Measurements from ENCODE around the gene DYNC1H1.
"Not testable (repeated sequence)": the region's sequence is repeated elsewhere in the genome, so short reads cannot be mapped to it uniquely, and the experiment has no call there.

DYNC1H1 gene

DNA sequence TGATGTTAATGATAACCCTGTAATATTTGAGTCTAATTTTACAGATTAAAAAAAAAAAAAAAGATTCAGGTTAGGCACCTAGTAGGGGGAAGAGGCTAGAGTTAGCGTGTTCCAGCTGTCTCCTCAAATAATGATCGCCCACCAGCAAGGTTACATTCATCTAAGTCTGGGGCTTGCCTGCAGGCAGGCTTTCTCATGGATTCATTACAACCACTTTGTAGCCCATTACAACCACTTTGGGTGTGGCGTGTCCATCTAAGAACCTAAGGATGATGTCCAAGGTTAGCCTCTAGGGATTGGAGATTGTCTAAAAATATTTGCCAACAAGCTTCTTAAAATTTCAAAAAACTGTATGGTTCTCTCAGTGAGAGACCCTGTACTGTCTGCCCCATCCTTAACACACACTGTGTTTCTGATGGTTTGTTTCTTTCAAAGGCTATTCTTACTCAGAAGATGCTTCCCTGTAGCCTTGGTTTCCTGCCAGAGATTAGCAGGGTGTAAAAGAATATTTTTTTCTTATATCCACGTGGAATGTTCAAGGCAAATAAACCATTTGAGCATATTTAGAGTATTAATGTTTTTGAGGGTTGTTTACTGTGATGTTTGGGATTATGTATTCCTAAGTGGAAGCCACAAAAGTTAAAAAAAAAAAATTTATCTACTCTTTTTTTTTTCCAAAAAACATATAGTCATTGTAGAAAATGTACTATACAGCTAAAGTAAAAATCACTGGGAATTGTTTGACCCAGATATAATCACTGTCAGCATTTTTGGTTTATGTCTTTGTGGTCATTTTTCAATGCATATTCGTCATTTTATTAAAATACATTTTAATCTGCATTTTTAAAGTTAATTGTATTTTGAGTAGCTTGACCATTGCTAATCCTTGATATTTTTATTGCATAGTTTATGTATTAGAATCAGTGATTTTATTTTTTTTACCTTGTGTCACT, 1.7 kb downstream of the DYNC1H1 start:
- no peak for DNase-seq

- DNase-seq, result no peak
These were observed 2.4 kb downstream of the DYNC1H1 start for GRCh38 chr14:101966742-101967141.

DNA sequence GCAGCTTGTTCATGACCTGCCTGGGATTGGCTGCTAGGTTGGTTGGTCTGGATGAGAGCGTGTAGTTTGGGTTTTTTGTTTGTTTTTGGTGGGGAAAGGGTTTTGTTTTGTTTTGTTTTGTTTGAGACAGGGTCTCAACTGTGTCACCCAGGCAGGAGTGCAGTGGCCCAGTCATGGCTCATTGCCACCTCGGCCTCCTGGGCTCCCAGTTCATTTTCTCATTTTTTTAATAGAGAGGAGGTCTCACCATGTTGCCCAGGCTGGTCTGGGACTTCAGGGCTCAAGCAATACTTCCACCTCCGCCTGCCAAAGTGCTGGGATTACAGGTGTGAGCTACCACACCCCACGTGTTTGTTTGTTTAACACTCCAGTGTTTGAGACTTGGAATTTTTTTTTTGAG, 3.8 kb downstream of the DYNC1H1 start:
- no peak for DNase-seq

- DNase-seq, result no peak
These were observed 5.1 kb downstream of the DYNC1H1 start for GRCh38 chr14:101969481-101969880.

GRCh38 chr14:101970830-101971400, 6.5 kb downstream of the DYNC1H1 start:
- no peak for DNase-seq

GRCh38 chr14:101971458-101971857, 7.1 kb downstream of the DYNC1H1 start:
- not testable (repeated sequence) for DNase-seq

GRCh38 chr14:101972126-101972866, 7.9 kb downstream of the DYNC1H1 start:
- DNase-seq, result no peak

- no peak for DNase-seq
These were observed 9.0 kb downstream of the DYNC1H1 start for GRCh38 chr14:101973356-101973755.

DNA sequence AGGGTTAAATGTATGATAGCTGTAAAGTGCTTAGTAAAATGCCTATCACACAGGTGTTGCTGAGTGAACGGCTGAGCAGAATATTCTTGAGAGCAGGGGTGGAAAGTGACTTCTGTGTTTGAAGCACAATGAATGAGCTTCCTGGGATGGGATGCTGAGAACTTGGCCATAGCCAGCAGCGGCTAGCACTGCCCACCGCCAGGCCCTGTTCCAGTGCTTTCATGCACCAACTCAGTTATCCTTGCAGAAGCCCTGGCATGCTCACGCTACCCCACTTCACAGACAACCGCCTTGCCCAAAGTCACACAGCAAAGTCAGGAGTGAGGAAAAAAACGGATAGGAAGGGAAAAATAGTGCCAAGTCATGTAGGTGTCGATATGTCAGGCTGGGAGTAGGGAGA, 10.9 kb downstream of the DYNC1H1 start:
- no peak for DNase-seq

DNA sequence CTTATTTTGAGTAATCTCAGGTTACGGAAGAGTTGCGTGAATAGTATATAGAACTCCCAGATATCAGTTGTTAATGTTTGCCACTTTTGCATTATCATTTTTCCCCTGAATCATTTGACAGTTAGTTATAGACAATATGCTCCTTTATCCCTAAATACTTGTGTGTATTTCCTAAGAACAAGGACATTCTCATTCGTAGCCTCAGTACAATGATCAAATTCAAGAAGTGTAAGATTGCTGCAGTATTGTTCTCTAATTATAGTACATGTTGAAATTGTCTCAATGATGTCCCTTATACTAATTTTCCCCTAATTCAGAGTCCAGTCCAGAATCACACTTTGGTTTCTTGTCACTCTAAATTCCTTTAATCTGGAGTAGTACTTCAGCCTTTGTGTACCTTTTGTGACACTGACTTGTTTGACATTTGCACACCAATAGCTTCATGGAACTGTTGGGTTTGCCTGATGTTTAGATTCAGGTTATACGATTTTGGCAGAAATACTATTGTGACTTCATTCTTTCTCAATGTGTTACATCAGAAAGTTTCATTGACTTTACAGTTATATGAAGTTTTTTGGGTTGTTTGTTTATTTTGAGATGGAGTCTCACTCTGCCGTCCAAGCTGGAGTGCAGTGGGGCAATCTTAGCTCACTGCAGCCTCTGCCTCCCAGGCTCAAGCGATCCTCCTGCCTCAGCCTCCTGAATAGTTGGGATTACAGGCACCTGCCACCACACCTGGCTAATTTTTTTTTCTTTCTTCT, 13.1 kb downstream of the DYNC1H1 start:
- no peak for DNase-seq

DNA sequence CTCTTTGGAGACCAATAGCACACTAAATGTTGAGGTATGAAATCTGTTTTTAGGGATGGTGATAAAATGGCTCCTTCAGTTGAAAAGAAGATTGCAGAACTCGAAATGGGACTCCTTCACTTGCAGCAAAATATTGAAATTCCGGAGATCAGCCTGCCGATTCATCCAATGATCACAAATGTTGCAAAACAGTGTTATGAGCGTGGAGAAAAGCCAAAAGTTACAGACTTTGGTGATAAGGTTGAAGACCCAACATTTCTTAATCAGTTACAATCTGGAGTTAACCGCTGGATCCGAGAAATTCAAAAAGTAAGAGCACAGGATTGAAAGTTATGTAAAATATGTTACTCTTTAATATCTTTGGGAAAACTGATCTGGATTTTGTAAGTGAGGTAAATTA, 15.3 kb downstream of the DYNC1H1 start:
- DNase-seq, result no peak

- no peak for DNase-seq
These were observed 15.9 kb downstream of the DYNC1H1 start for GRCh38 chr14:101980251-101980650.

GRCh38 chr14:101980700-101981099, 16.3 kb downstream of the DYNC1H1 start:
- no peak for DNase-seq

DNA sequence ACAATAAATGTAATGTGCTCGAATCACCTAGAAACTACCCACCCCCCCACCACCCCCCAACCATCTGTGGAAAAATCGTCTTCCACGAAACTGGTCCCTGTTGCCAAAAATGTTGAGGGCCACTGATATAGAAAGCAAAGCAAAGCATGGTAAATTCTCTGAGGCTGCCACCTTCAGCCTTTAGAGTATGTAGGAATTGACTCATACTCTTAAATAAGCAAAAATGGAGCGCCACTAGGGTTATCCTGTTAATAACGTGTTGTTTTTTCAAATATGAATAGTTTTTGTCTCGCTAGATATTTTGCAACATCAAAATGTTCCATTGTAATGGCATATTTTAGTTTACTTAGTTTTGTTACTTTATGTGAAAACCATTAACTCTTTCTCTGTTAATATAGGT, 18.2 kb downstream of the DYNC1H1 start:
- DNase-seq, result no peak

DNA sequence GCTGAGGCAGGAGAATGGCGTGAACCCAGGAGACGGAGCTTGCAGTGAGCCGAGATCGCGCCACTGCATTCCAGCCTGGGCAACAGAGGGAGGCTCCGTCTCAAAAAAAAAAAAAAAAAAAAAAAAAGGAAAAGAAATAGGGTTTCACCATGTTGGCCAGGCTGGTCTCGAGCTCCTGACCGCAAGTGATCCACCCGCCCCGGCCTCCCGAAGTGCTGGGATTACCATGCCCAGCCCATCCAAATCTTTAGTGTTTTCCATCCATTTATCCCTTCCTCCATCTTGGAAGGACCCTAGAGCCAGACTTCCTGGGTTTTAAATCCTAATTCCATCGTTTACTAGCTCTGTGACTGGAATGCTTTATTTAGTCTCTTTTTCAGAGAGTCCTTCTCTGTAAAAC, 20.5 kb downstream of the DYNC1H1 start:
- DNase-seq, result not testable (repeated sequence)

DNA sequence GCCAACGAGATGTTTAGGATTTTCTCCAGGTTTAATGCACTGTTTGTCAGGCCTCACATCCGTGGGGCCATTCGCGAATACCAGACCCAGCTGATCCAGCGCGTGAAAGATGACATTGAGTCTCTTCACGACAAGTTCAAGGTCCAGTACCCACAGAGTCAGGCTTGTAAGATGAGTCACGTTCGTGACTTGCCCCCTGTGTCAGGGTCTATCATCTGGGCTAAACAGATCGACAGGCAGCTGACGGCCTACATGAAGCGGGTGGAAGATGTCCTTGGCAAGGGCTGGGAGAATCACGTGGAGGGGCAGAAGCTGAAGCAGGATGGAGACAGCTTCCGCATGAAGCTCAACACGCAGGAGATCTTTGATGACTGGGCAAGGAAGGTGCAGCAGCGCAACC, 21.6 kb downstream of the DYNC1H1 start:
- DNase-seq, result no peak

DNA sequence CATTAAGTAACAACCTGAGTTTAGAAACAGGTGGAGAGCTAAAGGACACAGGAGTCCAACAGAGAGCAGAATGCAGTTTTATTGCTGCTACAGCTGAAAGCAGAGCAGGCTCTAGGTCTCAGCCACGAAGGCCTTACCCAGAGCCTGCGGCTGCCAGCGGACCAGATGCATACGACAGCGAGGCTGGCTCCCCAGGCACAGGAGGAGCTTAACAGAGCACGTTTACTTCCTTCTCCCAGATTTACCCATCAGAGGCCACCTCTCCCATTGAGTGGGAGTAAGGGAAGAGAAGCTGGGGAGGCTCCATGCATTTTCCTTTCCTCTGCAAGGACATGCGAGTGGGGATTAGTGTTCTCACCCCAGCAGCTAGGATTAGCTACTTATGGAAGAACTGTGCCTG, 22.6 kb downstream of the DYNC1H1 start:
- DNase-seq, result no peak

DNA sequence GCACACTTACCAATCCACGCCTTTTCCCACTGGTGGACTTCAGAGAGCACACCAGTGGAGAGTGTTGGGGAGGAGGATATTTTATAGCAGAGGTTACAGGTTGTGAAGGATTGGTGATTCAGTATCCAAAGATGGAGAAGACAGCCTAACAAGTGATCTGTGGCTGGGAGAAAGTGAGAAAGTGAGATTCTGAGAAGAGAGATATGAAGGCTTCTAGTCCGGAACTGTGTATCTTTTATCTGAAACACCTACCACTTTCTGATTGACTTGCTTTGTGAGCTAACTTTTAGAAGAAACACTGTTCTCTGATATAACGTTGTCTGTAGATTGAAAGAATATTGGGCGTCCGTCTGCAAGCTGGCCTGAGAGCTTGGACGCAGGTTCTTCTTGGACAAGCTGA, 24.0 kb downstream of the DYNC1H1 start:
- DNase-seq, result no peak

DNA sequence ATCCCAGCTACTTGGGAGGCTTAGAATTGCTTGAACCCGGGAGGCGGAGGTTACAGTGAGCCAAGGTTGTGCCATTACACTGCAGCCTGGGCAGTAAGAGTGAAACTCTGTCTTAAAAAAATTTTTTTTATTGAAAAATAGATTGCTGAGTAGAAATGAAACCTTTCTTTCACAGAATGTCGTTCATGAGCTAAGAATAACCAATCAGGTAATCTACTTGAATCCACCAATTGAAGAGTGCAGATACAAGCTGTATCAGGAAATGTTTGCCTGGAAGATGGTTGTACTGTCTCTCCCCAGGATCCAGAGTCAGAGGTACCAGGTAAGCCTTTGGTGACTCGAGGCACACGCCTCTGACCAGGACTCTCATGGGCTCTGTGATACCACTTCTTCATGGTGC, 27.0 kb downstream of the DYNC1H1 start:
- DNase-seq, result no peak

DNA sequence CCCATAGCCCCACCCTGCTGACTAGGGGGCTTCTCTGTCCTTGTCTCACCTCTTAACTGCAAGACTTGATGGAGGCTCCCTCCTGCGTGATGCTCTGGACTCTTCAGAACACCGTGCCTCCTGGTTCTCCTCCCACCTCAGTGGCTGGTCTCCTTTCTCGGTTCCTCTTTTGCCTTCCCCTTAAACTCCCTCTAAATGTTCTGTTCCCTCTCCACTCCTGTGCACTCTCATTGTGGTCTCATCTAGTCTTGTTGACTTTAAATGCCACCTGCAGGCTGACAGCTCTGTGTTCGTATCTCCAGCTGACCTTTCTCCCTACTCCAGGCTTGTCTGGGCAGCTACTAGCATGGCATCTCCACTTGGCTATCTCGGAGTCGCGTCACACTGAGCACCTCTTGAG, 28.3 kb downstream of the DYNC1H1 start:
- DNase-seq, result no peak

- no peak for DNase-seq
These were observed 33.3 kb downstream of the DYNC1H1 start for GRCh38 chr14:101997429-101998336.

DNA sequence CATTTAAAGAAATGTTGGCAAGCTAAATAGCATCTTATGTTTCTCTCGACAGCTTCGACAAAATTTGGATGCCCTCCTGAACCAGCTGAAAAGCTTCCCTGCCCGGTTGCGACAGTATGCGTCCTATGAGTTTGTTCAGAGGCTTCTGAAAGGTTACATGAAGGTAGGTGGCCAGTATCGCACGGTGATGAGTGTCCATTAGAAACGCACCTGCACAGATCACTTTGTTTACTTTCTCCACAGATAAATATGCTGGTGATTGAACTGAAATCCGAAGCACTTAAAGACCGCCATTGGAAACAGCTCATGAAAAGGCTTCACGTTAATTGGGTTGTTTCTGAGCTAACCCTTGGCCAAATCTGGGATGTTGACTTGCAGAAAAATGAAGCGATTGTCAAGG, 36.5 kb downstream of the DYNC1H1 start:
- DNase-seq, result no peak

Data from NCI-H1105 (cell line).